ENCODE measurements around the gene PAFAH1B1.

- no peak for TF ChIP-seq TAF1 (IDR thresholded peaks at IDR 0.05; ENCODE audit: borderline replicate concordance, insufficient read depth, low read length)
- no peak for TF ChIP-seq SIN3A (IDR thresholded peaks at IDR 0.05; ENCODE audit: borderline replicate concordance, insufficient read depth, low read length)
- no peak for TF ChIP-seq POLR2AphosphoS5 (IDR thresholded peaks at IDR 0.05; ENCODE audit: low read depth, low read length)
Observed at GRCh38 chr17:2580151-2580550, 13.3 kb upstream of the PAFAH1B1 start.
